GM12878 (cell line): Measurements from ENCODE around the gene ADGRE2. TPM values are rescaled to one million over a fixed set of nuclear protein-coding genes. Genes with fewer than 3 reads are reported as not detected.

Source experiments
- ATAC-seq: fragments of 200-7000 bp; cut with Tn5 transposase; 3 replicates; pipeline ENCODE4 v1.9.1; 2020; ENCODE audit warnings: mild to moderate bottlenecking, moderate library complexity
- BruUV-seq: library from RNA; stranded (reverse); fragments of 400-500 nt; replicated peaks from 2 replicates; lab custom pipeline; 2021; lab: Mats Ljungman, UMichigan
- CTCF ChIA-PET: fragments of 300-600 bp; sonication (Branson Sonifier 250); formaldehyde crosslinking; extraction: SDS; loops from one replicate; lab custom pipeline; 2021; ENCODE audit warnings: inconsistent platforms; lab: Yijun Ruan, JAX
- POLR2A ChIA-PET: fragments of 350-600 bp; formaldehyde crosslinking; extraction: SDS; loops from one replicate; lab custom pipeline; 2021; ENCODE audit warnings: inconsistent platforms; lab: Charles Lee
- RAD21 ChIA-PET: fragments of 300-600 bp; sonication (Branson Sonifier 250); formaldehyde crosslinking; loops from one replicate; lab custom pipeline; 2023; ENCODE audit warnings: antibody characterized with exemption; ENCODE audit not compliant: unreplicated experiment; lab: Charles Lee
- SMC1A ChIA-PET: fragments of 300-600 bp; sonication (Branson Sonifier 250); formaldehyde crosslinking; loops from one replicate; lab custom pipeline; 2023; ENCODE audit not compliant: unreplicated experiment, uncharacterized antibody; lab: Charles Lee
- DNase-seq: peaks from one replicate; pipeline ENCODE4 v3.0.0-alpha.2; 2011; ENCODE audit warnings: low read depth, low spot score
- FAIRE-seq: peaks from 3 replicates; lab custom pipeline; 2011; peaks lifted over from hg19 to GRCh38; lab: Jason Lieb, UNC
- H2AFZ ChIP-seq: 2 replicates; pipeline ENCODE4 v1.6.0; 2011; ENCODE audit warnings: low read depth, low read length, control low read depth; ENCODE audit not compliant: control insufficient read depth
- H3K27ac ChIP-seq: 2 replicates; pipeline ENCODE4 v1.5.1; 2011; ENCODE audit warnings: control low read depth; ENCODE audit not compliant: control insufficient read depth, insufficient read depth
- H3K27me3 ChIP-seq, 2 experiments: replicated peaks in 1 of 2; 2 replicates each; pipeline versions ENCODE4 v1.6.0 to v1.6.1; 2011; ENCODE audit warnings: low read length in 1 of 2; ENCODE audit not compliant: control insufficient read depth in 2 of 2, insufficient read depth in 2 of 2
- H3K36me3 ChIP-seq, 2 experiments: 2 replicates each; pipeline ENCODE4 v1.5.1; 2011; ENCODE audit warnings: low read length in 1 of 2; ENCODE audit not compliant: control insufficient read depth in 2 of 2, insufficient read depth in 2 of 2
- H3K4me1 ChIP-seq: 2 replicates; pipeline ENCODE4 v1.6.1; 2011; ENCODE audit warnings: mild to moderate bottlenecking, low read length, moderate library complexity, mixed read lengths; ENCODE audit not compliant: control insufficient read depth, insufficient read depth
- H3K4me2 ChIP-seq: 2 replicates; pipeline ENCODE4 v1.6.0; 2011; ENCODE audit warnings: control low read depth; ENCODE audit not compliant: control insufficient read depth, insufficient read depth
- H3K4me3 ChIP-seq: fragments of 200-600 bp; sonication (generic); 2 replicates; pipeline ENCODE4 v1.5.1; 2016
- H3K79me2 ChIP-seq: 2 replicates; pipeline ENCODE4 v1.6.0; 2011; ENCODE audit warnings: low read length; ENCODE audit not compliant: control insufficient read depth, insufficient read depth
- H3K9ac ChIP-seq: 2 replicates; pipeline ENCODE4 v1.8.0; 2011; ENCODE audit warnings: low read length, control low read depth, mixed read lengths; ENCODE audit not compliant: control insufficient read depth, insufficient read depth
- H3K9me3 ChIP-seq: replicated peaks from 3 replicates; pipeline ENCODE4 v1.5.1; 2011; ENCODE audit warnings: mild to moderate bottlenecking, low read length; ENCODE audit not compliant: control insufficient read depth, insufficient read depth
- H4K20me1 ChIP-seq: 2 replicates; pipeline ENCODE4 v1.6.0; 2011; ENCODE audit not compliant: control insufficient read depth, insufficient read depth
- ASH2L ChIP-seq: fragments of 300-600, 200-600 bp; sonication (generic); IDR thresholded peaks from 2 replicates; pipeline ENCODE4 v1.6.1; 2017; ENCODE audit warnings: low read depth, mild to moderate bottlenecking, borderline replicate concordance
- ATF2 ChIP-seq: IDR thresholded peaks from 2 replicates; pipeline ENCODE4 v1.6.1; 2012; ENCODE audit warnings: low read length, inconsistent platforms
- CHD2 ChIP-seq: IDR thresholded peaks from 2 replicates; pipeline ENCODE4 v1.6.1; 2011; ENCODE audit warnings: low read depth, low read length, improper control_type of control experiment, borderline replicate concordance
- EP300 ChIP-seq, 2 experiments: fragments of 150-350 bp in 1 of 2; IDR thresholded peaks; 2 replicates each; pipeline ENCODE4 v1.6.1; 2011 to 2012; ENCODE audit warnings: low read depth in 2 of 2, low read length in 2 of 2, borderline replicate concordance in 1 of 2, improper control_type of control experiment in 1 of 2, inconsistent platforms in 1 of 2; ENCODE audit not compliant: control insufficient read depth in 1 of 2
- IRF4 ChIP-seq: IDR thresholded peaks from 2 replicates; pipeline ENCODE4 v1.6.1; 2011; ENCODE audit warnings: low read depth, low read length
- MAX ChIP-seq: IDR thresholded peaks from 2 replicates; pipeline ENCODE4 v1.6.1; 2012; ENCODE audit warnings: low read depth, low read length, improper control_type of control experiment
- PRDM15 ChIP-seq: fragments of 450-650 bp; formaldehyde crosslinking; IDR thresholded peaks from 2 replicates; pipeline ENCODE4 v1.4.0; 2020; ENCODE audit warnings: mild to moderate bottlenecking, moderate library complexity
- RAD21 ChIP-seq: IDR thresholded peaks from 2 replicates; pipeline ENCODE4 v1.6.1; 2011; ENCODE audit warnings: mild to moderate bottlenecking, low read depth, low read length, moderate library complexity; ENCODE audit not compliant: insufficient read depth
- RUNX3 ChIP-seq: IDR thresholded peaks from 2 replicates; pipeline ENCODE4 v1.6.1; 2012; ENCODE audit warnings: low read length, inconsistent platforms
- SP1 ChIP-seq: IDR thresholded peaks from one replicate; pipeline ENCODE4 v1.6.1; 2011; ENCODE audit warnings: low read depth, low read length
- SREBF2 ChIP-seq: IDR thresholded peaks from 2 replicates; pipeline ENCODE4 v1.6.1; 2012; ENCODE audit warnings: mild to moderate bottlenecking, low read length
- STAT3 ChIP-seq: IDR thresholded peaks from 2 replicates; pipeline ENCODE4 v1.6.1; 2011; ENCODE audit warnings: low read depth, low read length, improper control_type of control experiment
- TARDBP ChIP-seq: IDR thresholded peaks from 2 replicates; pipeline ENCODE4 v1.6.1; 2016; ENCODE audit warnings: borderline replicate concordance
- USF2 ChIP-seq: IDR thresholded peaks from 2 replicates; pipeline ENCODE4 v1.6.1; 2011; ENCODE audit warnings: low read depth, low read length, improper control_type of control experiment, borderline replicate concordance
- YBX1 ChIP-seq: fragments of 450-650 bp; IDR thresholded peaks from 2 replicates; pipeline ENCODE4 v1.6.1; 2016; ENCODE audit warnings: antibody characterized with exemption
- YY1 ChIP-seq: IDR thresholded peaks from 2 replicates; pipeline ENCODE4 v1.6.1; 2011; ENCODE audit warnings: low read depth, mild to moderate bottlenecking, low read length
- WGBS: methylation state at CpG from one replicate; pipeline ENCODE4 v1.1.6; 2016; ENCODE audit warnings: low lambda C conversion rate; ENCODE audit not compliant: insufficient replicate concordance, insufficient coverage; ENCODE audit errors: missing lambda C conversion rate; 5-methylcytosine and 5-hydroxymethylcytosine counted together
- in situ Hi-C: fragments of 300-500 bp; cut with MboI; formaldehyde crosslinking; loops from 9 replicates; pipeline ENCODE4 v1.14.3; 2018; ENCODE audit warnings: mixed read lengths
- intact Hi-C: fragments of 100-400 bp; cut with micrococcal nuclease; formaldehyde crosslinking; loops from one replicate; pipeline ENCODE4 v1.14.2; 2022; ENCODE audit not compliant: unreplicated experiment
- polyA plus RNA-seq, 11 experiments: library from polyadenylated mRNA; depleted of rRNA in 4 of 11; unstranded in 6 of 11; stranded (reverse) in 5 of 11; fragments of >200 nt; fragmentation: Nextera tagmentation in 4 of 11; fragmentation: Illumina TruSeq in 1 of 11; extraction: Ambion mirVana in 4 of 11; extraction: Trizol in 1 of 11; gene quantifications; 1 replicate in 1 of 11; 2 replicates in 10 of 11; pipeline versions ENCODE4 v1.2.1 to v1.2.3, GENCODE V29; 2011 to 2016; ENCODE audit warnings: inconsistent platforms in 2 of 11, missing spikeins in 2 of 11, low read depth in 1 of 11
- total RNA-seq, 4 experiments: library from RNA; depleted of rRNA in 3 of 4; stranded (reverse); fragments of >200 nt in 3 of 4; fragmentation: Illumina TruSeq in 1 of 4; extraction: Trizol in 1 of 4; gene quantifications; 2 replicates each; pipeline versions ENCODE4 v1.2.1 to v1.2.3, GENCODE V29; 2013 to 2021
- TF ChIP-seq, protein P1 (sequence below): IDR thresholded peaks from 2 replicates; pipeline ENCODE4 v1.6.1; 2011; ENCODE audit warnings: mild to moderate bottlenecking, low read depth, low read length, moderate library complexity; ENCODE audit not compliant: insufficient replicate concordance
- TF ChIP-seq, protein P2 (sequence below): fragments of 450-650 bp; IDR thresholded peaks from 2 replicates; pipeline ENCODE4 v1.6.1; 2016; ENCODE audit warnings: mild to moderate bottlenecking

Gene ADGRE2
- total and polyA plus RNA-seq, 10 of the 15 experiments (the other 5 are each of a cell fraction or from before 2014, with no cell fraction given) = 0.15 to 12.7 (median 4.6) TPM

DNA sequence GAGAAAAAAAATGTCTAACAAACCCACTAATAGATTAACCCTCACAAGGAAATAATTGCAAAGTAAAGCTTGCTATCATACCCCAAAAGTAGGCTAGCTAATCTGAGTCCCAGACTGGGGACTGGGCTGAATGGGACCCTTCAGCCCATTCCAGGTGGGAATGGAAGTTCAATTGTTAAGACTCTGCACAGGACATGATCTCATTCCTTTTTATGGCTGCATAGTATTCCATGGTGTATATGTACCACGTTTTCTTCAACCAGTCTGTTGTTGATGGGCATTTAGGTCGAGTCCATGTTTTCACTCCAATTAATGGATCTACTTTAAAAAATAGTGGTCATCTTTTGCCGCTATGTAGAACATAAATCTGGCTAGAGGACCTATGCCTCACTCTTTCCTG is 38.7 kb upstream of the ADGRE2 start:
- in situ Hi-C loops = no loop called here
- ATAC-seq = no peak
- FAIRE-seq = no peak
- Histone ChIP-seq H3K4me2 (no peak overlapping the region), H3K9ac (no peak overlapping the region), H3K4me1 (no peaks in the 10 kb centered on the region), H3K27me3 (no peaks in the 10 kb centered on the region), H3K4me3 (no peak overlapping the region)
- no peak for DNase-seq
- ChIA-PET RAD21 (no interaction called here), SMC1A (no interaction called here)
- TF ChIP-seq USF2 (no peak), YY1 (no peak), ASH2L (no peak), RAD21 (no peak), ATF2 (no peak), MAX (no peak), SREBF2 (no peak), PRDM15 (no peak), TARDBP (no peak), YBX1 (no peak), CHD2 (no peak), EP300 (IDR thresholded peaks at IDR 0.05; ENCODE audit: borderline replicate concordance in 1 of 2, control insufficient read depth in 1 of 2, low read depth in 2 of 2, low read length in 2 of 2) (no peak), STAT3 (no peak), SP1 (no peak), IRF4 (no peak), RUNX3 (no peak)
- TF ChIP-seq, protein P1, sequence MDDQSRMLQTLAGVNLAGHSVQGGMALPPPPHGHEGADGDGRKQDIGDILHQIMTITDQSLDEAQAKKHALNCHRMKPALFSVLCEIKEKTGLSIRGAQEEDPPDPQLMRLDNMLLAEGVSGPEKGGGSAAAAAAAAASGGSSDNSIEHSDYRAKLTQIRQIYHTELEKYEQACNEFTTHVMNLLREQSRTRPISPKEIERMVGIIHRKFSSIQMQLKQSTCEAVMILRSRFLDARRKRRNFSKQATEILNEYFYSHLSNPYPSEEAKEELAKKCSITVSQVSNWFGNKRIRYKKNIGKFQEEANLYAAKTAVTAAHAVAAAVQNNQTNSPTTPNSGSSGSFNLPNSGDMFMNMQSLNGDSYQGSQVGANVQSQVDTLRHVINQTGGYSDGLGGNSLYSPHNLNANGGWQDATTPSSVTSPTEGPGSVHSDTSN = no peak
- TF ChIP-seq, protein P2, sequence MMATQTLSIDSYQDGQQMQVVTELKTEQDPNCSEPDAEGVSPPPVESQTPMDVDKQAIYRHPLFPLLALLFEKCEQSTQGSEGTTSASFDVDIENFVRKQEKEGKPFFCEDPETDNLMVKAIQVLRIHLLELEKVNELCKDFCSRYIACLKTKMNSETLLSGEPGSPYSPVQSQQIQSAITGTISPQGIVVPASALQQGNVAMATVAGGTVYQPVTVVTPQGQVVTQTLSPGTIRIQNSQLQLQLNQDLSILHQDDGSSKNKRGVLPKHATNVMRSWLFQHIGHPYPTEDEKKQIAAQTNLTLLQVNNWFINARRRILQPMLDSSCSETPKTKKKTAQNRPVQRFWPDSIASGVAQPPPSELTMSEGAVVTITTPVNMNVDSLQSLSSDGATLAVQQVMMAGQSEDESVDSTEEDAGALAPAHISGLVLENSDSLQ = no peak
- TF ChIP-seq, all 136 proteins: peak for 0
- intact Hi-C loops = no loop called here
- no TSS peak for BruUV-seq
- ChIA-PET POLR2A (no interaction called here), CTCF (no interaction called here)
- WGBS = 3% methylated on average over 3 of the region's 3 CpGs
- H4K20me1 ChIP-seq = no peaks in the 10 kb centered on the region
- H3K9me3 ChIP-seq = no peaks in the 10 kb centered on the region
- H2AFZ ChIP-seq = no peak overlapping the region
- H3K27ac ChIP-seq = no peak overlapping the region
- H3K79me2 ChIP-seq = no peaks in the 10 kb centered on the region
- H3K36me3 ChIP-seq = no peaks in the 10 kb centered on the region
